Kidney (tissue), 14 donors: ENCODE measurements around the gene RNF123. TPM values are rescaled to one million over a fixed set of nuclear protein-coding genes. Genes with fewer than 3 reads are reported as not detected.

ENCODE experiments used
- DNase-seq, 5 donors: peaks; one replicate each; pipeline ENCODE4 v3.0.0-alpha.2; 2013 to 2020
- FAIRE-seq: peaks from 2 replicates; lab custom pipeline; 2012; peaks lifted over from hg19 to GRCh38; lab: Jason Lieb, UNC
- H3K27ac ChIP-seq, 2 donors: one replicate each; pipeline ENCODE4 v1.7.0; 2013; ENCODE audit warnings: low read depth in 2 of 2, low read length in 2 of 2, inconsistent platforms in 1 of 2
- H3K27me3 ChIP-seq: one replicate; pipeline ENCODE4 v1.7.1; 2013; ENCODE audit warnings: low read length, inconsistent platforms; ENCODE audit not compliant: control insufficient read depth, insufficient read depth
- H3K36me3 ChIP-seq, 3 donors: one replicate each; pipeline versions ENCODE4 v1.7.0 to v1.7.1; 2013; ENCODE audit warnings: low read length in 3 of 3, control low read depth in 1 of 3, inconsistent platforms in 1 of 3; ENCODE audit not compliant: insufficient read depth in 3 of 3, control insufficient read depth in 2 of 3
- H3K4me1 ChIP-seq, 3 donors: one replicate each; pipeline versions ENCODE4 v1.7.0 to v1.7.1; 2013; ENCODE audit warnings: low read length in 3 of 3, inconsistent platforms in 1 of 3, low read depth in 1 of 3; ENCODE audit not compliant: control insufficient read depth in 2 of 3, insufficient read depth in 2 of 3
- H3K4me3 ChIP-seq, 3 donors: one replicate each; pipeline versions ENCODE4 v1.7.0 to v1.8.1; 2013; ENCODE audit warnings: low read length in 3 of 3, control low read depth in 1 of 3, inconsistent platforms in 1 of 3
- H3K9ac ChIP-seq, 3 donors: one replicate each; pipeline versions ENCODE4 v1.7.0 to v1.7.1; 2013; ENCODE audit warnings: low read length in 3 of 3, control low read depth in 1 of 3, inconsistent platforms in 1 of 3
- H3K9me3 ChIP-seq, 3 donors: one replicate each; pipeline versions ENCODE4 v1.7.0 to v1.7.1; 2013; ENCODE audit warnings: low read length in 3 of 3, control low read depth in 1 of 3, inconsistent platforms in 1 of 3; ENCODE audit not compliant: control insufficient read depth in 2 of 3, insufficient read depth in 1 of 3
- CTCF ChIP-seq: IDR thresholded peaks from 3 replicates; pipeline ENCODE4 v1.5.1; 2012; ENCODE audit warnings: mild to moderate bottlenecking, moderate library complexity, borderline replicate concordance; ENCODE audit not compliant: insufficient read depth; ENCODE audit errors: extremely low read depth
- intact Hi-C: fragments of 100-400 bp; cut with DNase I; formaldehyde crosslinking; loops from one replicate; pipeline ENCODE4 v1.11.1; 2022
- polyA plus RNA-seq: library from polyadenylated mRNA; stranded (reverse); fragments of 350-450 nt; fragmentation: Illumina TruSeq; extraction: RNeasy Lipid Tissue Mini Kit (QIAGEN cat#74804); gene quantifications from one replicate; pipeline ENCODE4 v1.2.3, GENCODE V29; 2014; ENCODE audit warnings: low read depth, low replicate concordance; ENCODE audit not compliant: insufficient read depth
- total RNA-seq: library from RNA; stranded (reverse); fragmentation: NEBNext Ultra II Directional; extraction: Animal tissue kit (Norgen Biotek cat#: 25700); gene quantifications from one replicate; pipeline ENCODE4 v1.2.1, GENCODE V29; 2021
- donor health status: control.
- donor health status: control.
- donor health status: control.
- donor health status: control.
- donor health status: control.
- donor health status: DM: yes; HTN: yes; CAD: no.
- donor health status: Normal renal cell carcinoma (clear cell type).

The RNF123 gene
- total and polyA plus RNA-seq, 2 donors from 2014 or later = 41.7 to 43.7 TPM

GRCh38 chr3:49713336-49714105 lies 24.2 kb downstream of the RNF123 start:
- DNase-seq (peak in 1 of 5 donors; percentile 62), FAIRE-seq (no peak)
- Histone ChIP-seq H3K9me3 (no peaks in the 10 kb centered on the region), H3K27ac (no peak overlapping the region), H3K4me1 (peaks cover 0 to 1% (median 0%) of the 10 kb centered on the region in 3 donors), H3K27me3 (no peaks in the 10 kb centered on the region), H3K4me3 (no peak overlapping the region), H3K9ac (no peak overlapping the region), H3K36me3 (peaks cover 0 to 12% (median 0%) of the 10 kb centered on the region in 3 donors)
- intact Hi-C loops = no loop called here
- no peak for TF ChIP-seq CTCF

GRCh38 chr3:49714728-49715550 lies 25.6 kb downstream of the RNF123 start:
- Histone ChIP-seq H3K4me1 (peaks cover 0 to 9% (median 0%) of the 10 kb centered on the region in 3 donors), H3K27ac (no peak overlapping the region), H3K9ac (no peak overlapping the region), H3K36me3 (peaks cover 0 to 12% (median 0%) of the 10 kb centered on the region in 3 donors), H3K27me3 (no peaks in the 10 kb centered on the region), H3K9me3 (no peaks in the 10 kb centered on the region), H3K4me3 (no peak overlapping the region)
- TF ChIP-seq CTCF = no peak
- intact Hi-C loops = no loop called here
- FAIRE-seq = no peak
- peak in 1 of 5 donors; percentile 59 for DNase-seq

GRCh38 chr3:49715611-49716121 lies 26.3 kb downstream of the RNF123 start:
- DNase-seq = peak in 2 of 5 donors; percentile 37 to 64
- Histone ChIP-seq H3K27ac (no peak overlapping the region), H3K9me3 (no peaks in the 10 kb centered on the region), H3K27me3 (no peaks in the 10 kb centered on the region), H3K36me3 (peaks cover 0 to 13% (median 0%) of the 10 kb centered on the region in 3 donors), H3K9ac (no peak overlapping the region), H3K4me1 (peaks cover 0 to 9% (median 0%) of the 10 kb centered on the region in 3 donors), H3K4me3 (no peak overlapping the region)
- FAIRE-seq = no peak
- TF ChIP-seq CTCF = no peak
- intact Hi-C loops = no loop called here
